ENCODE measurements around the gene SPTBN5.

GRCh38 chr15:41857316-41857715, 36.5 kb downstream of the SPTBN5 start:
- TF ChIP-seq CTCF (conservative IDR thresholded peaks at IDR 0.05; ENCODE audit: low read length), result no peak
- no peak for TF ChIP-seq EZH2phosphoT487 (IDR thresholded peaks at IDR 0.05; ENCODE audit: borderline replicate concordance)

Measured in Loucy (cell line).